ENCODE measurements around the gene KRTAP26-1. TPM values are rescaled to one million over a fixed set of nuclear protein-coding genes. Genes with fewer than 3 reads are reported as not detected.

KRTAP26-1 gene
- total RNA-seq = not detected
- not detected for polyA plus RNA-seq
- long read RNA-seq, donor 1 = 0 reads
- long read RNA-seq, donor 2 = 0 reads
- long read RNA-seq, donor 3 = 0 reads

GRCh38 chr21:30320215-30320614 lies at the start of gene KRTAP26-1:
Gene KRTAP26-1 (minus strand): TSS chr21:30320315. CDS start chr21:30320035, 280 bp downstream.
- H3K9me3 ChIP-seq = no peaks in the 10 kb centered on the region
- TF ChIP-seq POLR2A (IDR thresholded peaks at IDR 0.05) (no peak), CTCF (IDR thresholded peaks at IDR 0.05) (no peak)
- ATAC-seq = no peak

GRCh38 chr21:30355906-30356305 lies 35.8 kb upstream of the KRTAP26-1 start:
- ATAC-seq (no peak), DNase-seq (no peak)
- H3K27me3 ChIP-seq = no peaks in the 10 kb centered on the region
- H3K36me3 ChIP-seq = no peaks in the 10 kb centered on the region
- no peak overlapping the region for H3K27ac ChIP-seq
- no peaks in the 10 kb centered on the region for H3K9me3 ChIP-seq
- intact Hi-C loops (cut with DNase I) = no loop called here
- TF ChIP-seq CTCF (IDR thresholded peaks at IDR 0.05) = no peak
- WGBS, 4 donors = 62 to 70% (median 68%) methylated on average over 3 of the region's 3 CpGs
- no peak overlapping the region for H3K4me3 ChIP-seq
- no peaks in the 10 kb centered on the region for H3K4me1 ChIP-seq

More at GRCh38 chr21:30320215-30320614, at the start of gene KRTAP26-1:
- WGBS, 4 donors = 85 to 94% (median 91%) methylated on average over 2 of the region's 2 CpGs
- peaks cover 0 to under 1% (median 0%) of the 10 kb centered on the region in 9 donors for H3K27me3 ChIP-seq
- DNase-seq = no peak
- H3K4me3 ChIP-seq = no peak within 1 kb of the TSS
- intact Hi-C loops (cut with DNase I) = no loop called here
- H3K36me3 ChIP-seq = no peaks in the 10 kb centered on the region
- no peaks in the 10 kb centered on the region for H3K4me1 ChIP-seq
- no peak within 1 kb of the TSS for H3K27ac ChIP-seq

GRCh38 chr21:30354308-30355005 lies 34.3 kb upstream of the KRTAP26-1 start:
- DNase-seq (no peak), ATAC-seq (no peak)
- Histone ChIP-seq H3K27ac (no peak overlapping the region), H3K4me1 (no peaks in the 10 kb centered on the region), H3K27me3 (no peaks in the 10 kb centered on the region), H3K9me3 (no peaks in the 10 kb centered on the region), H3K4me3 (no peak overlapping the region), H3K36me3 (no peaks in the 10 kb centered on the region)
- TF ChIP-seq CTCF (IDR thresholded peaks at IDR 0.05) (no peak), POLR2A (IDR thresholded peaks at IDR 0.05) (no peak)
- intact Hi-C loops (cut with DNase I) = no loop called here
- WGBS, 4 donors = 58 to 77% (median 68%) methylated on average over 1 of the region's 1 CpG

GRCh38 chr21:30351534-30351933 lies 31.4 kb upstream of the KRTAP26-1 start:
- TF ChIP-seq POLR2A (IDR thresholded peaks at IDR 0.05) (no peak), CTCF (IDR thresholded peaks at IDR 0.05) (no peak)
- no peaks in the 10 kb centered on the region for H3K27me3 ChIP-seq
- WGBS, 4 donors = 92 to 94% (median 93%) methylated on average over 1 of the region's 1 CpG
- no peaks in the 10 kb centered on the region for H3K36me3 ChIP-seq
- no peaks in the 10 kb centered on the region for H3K4me1 ChIP-seq
- no peak for ATAC-seq
- H3K4me3 ChIP-seq = no peak overlapping the region
- H3K27ac ChIP-seq = no peak overlapping the region
- DNase-seq = no peak
- intact Hi-C loops (cut with DNase I) = no loop called here
- H3K9me3 ChIP-seq = no peaks in the 10 kb centered on the region
